Measurements from ENCODE around the gene SNX32. TPM values are rescaled to one million over a fixed set of nuclear protein-coding genes. Genes with fewer than 3 reads are reported as not detected.

The SNX32 gene
- total RNA-seq, 1 experiment from 2014 or later, result not detected

- DNase-seq (ENCODE audit: low read depth), result peak; percentile 86
Measured at GRCh38 chr11:65899356-65900124, 65.8 kb downstream of the SNX32 start.

- peak; percentile 97 for DNase-seq (ENCODE audit: low read depth)
Measured at GRCh38 chr11:65900125-65900898, 66.5 kb downstream of the SNX32 start, which contains the start of gene FOSL1. TSS of gene FOSL1 (minus strand) at chr11:65900388. CDS start at chr11:65900339, 49 bp downstream.

- no peak for DNase-seq (ENCODE audit: low read depth)
Measured at GRCh38 chr11:65900899-65901180, 67.1 kb downstream of the SNX32 start.

- peak; percentile 98 for DNase-seq (ENCODE audit: low read depth)
Measured at GRCh38 chr11:65903068-65903481, 69.3 kb downstream of the SNX32 start.

Other genes starting within 250 kb of the SNX32 start
- 0.52 TPM in 1 of 2 replicates, not detected in the other for gene KCNK7, start 238.2 kb upstream of the SNX32 start, total RNA-seq (2014; rRNA removed; shearing (Covaris generic))
- gene MAP3K11, start 219.7 kb upstream of the SNX32 start, total RNA-seq (2014; rRNA removed; shearing (Covaris generic)), result 16.0 and 27.1 TPM in 2 replicates
- gene PCNX3, start 218.2 kb upstream of the SNX32 start, total RNA-seq (2014; rRNA removed; shearing (Covaris generic)), result 16.5 and 26.0 TPM in 2 replicates
- 8.7 and 22.7 TPM in 2 replicates for gene SIPA1, start 195.9 kb upstream of the SNX32 start, total RNA-seq (2014; rRNA removed; shearing (Covaris generic))
- gene RELA, start 171.0 kb upstream of the SNX32 start, total RNA-seq (2014; rRNA removed; shearing (Covaris generic)), result 37.2 and 49.1 TPM in 2 replicates
- 21.6 and 37.8 TPM in 2 replicates for gene KAT5, start 121.7 kb upstream of the SNX32 start, total RNA-seq (2014; rRNA removed; shearing (Covaris generic))
- gene RNASEH2C, start 113.2 kb upstream of the SNX32 start, total RNA-seq (2014; rRNA removed; shearing (Covaris generic)), result 45.0 and 48.2 TPM in 2 replicates
- gene AP5B1, start 53.0 kb upstream of the SNX32 start, total RNA-seq (2014; rRNA removed; shearing (Covaris generic)), result 5.9 and 13.0 TPM in 2 replicates
- gene OVOL1, start 46.9 kb upstream of the SNX32 start, total RNA-seq (2014; rRNA removed; shearing (Covaris generic)), result not detected in 2 replicates
- 1,801 and 2,276 TPM in 2 replicates for gene CFL1, start 24.2 kb downstream of the SNX32 start, total RNA-seq (2014; rRNA removed; shearing (Covaris generic))
- gene MUS81, start 26.5 kb downstream of the SNX32 start, total RNA-seq (2014; rRNA removed; shearing (Covaris generic)), result 22.7 and 42.4 TPM in 2 replicates
- 14.4 and 25.3 TPM in 2 replicates for gene EFEMP2, start 38.8 kb downstream of the SNX32 start, total RNA-seq (2014; rRNA removed; shearing (Covaris generic))
- gene CTSW, start 45.9 kb downstream of the SNX32 start, total RNA-seq (2014; rRNA removed; shearing (Covaris generic)), result 0.49 and 1.5 TPM in 2 replicates
- gene FIBP, start 54.5 kb downstream of the SNX32 start, total RNA-seq (2014; rRNA removed; shearing (Covaris generic)), result 149 and 165 TPM in 2 replicates
- gene CCDC85B, start 56.7 kb downstream of the SNX32 start, total RNA-seq (2014; rRNA removed; shearing (Covaris generic)), result 57.1 and 95.3 TPM in 2 replicates
- gene FOSL1, start 66.4 kb downstream of the SNX32 start, total RNA-seq (2014; rRNA removed; shearing (Covaris generic)), result 253 and 286 TPM in 2 replicates
- gene C11orf68, start 85.1 kb downstream of the SNX32 start, total RNA-seq (2014; rRNA removed; shearing (Covaris generic)), result 39.1 and 47.9 TPM in 2 replicates
- gene DRAP1, start 85.5 kb downstream of the SNX32 start, total RNA-seq (2014; rRNA removed; shearing (Covaris generic)), result 456 and 489 TPM in 2 replicates
- gene TSGA10IP, start 111.5 kb downstream of the SNX32 start, total RNA-seq (2014; rRNA removed; shearing (Covaris generic)), result not detected in 2 replicates
- gene SART1, start 127.8 kb downstream of the SNX32 start, total RNA-seq (2014; rRNA removed; shearing (Covaris generic)), result 60.3 and 102 TPM in 2 replicates
- 46.0 and 46.9 TPM in 2 replicates for gene EIF1AD, start 168.2 kb downstream of the SNX32 start, total RNA-seq (2014; rRNA removed; shearing (Covaris generic))
- gene BANF1, start 168.5 kb downstream of the SNX32 start, total RNA-seq (2014; rRNA removed; shearing (Covaris generic)), result 97.1 and 106 TPM in 2 replicates
- gene CST6, start 178.0 kb downstream of the SNX32 start, total RNA-seq (2014; rRNA removed; shearing (Covaris generic)), result 0.20 TPM in 1 of 2 replicates, not detected in the other
- 1.6 TPM in 2 replicates for gene CATSPER1, start 192.5 kb downstream of the SNX32 start, total RNA-seq (2014; rRNA removed; shearing (Covaris generic))
- not detected in 2 replicates for gene GAL3ST3, start 215.2 kb downstream of the SNX32 start, total RNA-seq (2014; rRNA removed; shearing (Covaris generic))
- 164 and 233 TPM in 2 replicates for gene SF3B2, start 218.4 kb downstream of the SNX32 start, total RNA-seq (2014; rRNA removed; shearing (Covaris generic))
- 24.2 and 32.7 TPM in 2 replicates for gene PACS1, start 236.3 kb downstream of the SNX32 start, total RNA-seq (2014; rRNA removed; shearing (Covaris generic))